ENCODE data around the gene UEVLD.
"Not testable (repeated sequence)": the region's sequence is repeated elsewhere in the genome, so short reads cannot be mapped to it uniquely, and the experiment has no call there.

Gene UEVLD

DNA sequence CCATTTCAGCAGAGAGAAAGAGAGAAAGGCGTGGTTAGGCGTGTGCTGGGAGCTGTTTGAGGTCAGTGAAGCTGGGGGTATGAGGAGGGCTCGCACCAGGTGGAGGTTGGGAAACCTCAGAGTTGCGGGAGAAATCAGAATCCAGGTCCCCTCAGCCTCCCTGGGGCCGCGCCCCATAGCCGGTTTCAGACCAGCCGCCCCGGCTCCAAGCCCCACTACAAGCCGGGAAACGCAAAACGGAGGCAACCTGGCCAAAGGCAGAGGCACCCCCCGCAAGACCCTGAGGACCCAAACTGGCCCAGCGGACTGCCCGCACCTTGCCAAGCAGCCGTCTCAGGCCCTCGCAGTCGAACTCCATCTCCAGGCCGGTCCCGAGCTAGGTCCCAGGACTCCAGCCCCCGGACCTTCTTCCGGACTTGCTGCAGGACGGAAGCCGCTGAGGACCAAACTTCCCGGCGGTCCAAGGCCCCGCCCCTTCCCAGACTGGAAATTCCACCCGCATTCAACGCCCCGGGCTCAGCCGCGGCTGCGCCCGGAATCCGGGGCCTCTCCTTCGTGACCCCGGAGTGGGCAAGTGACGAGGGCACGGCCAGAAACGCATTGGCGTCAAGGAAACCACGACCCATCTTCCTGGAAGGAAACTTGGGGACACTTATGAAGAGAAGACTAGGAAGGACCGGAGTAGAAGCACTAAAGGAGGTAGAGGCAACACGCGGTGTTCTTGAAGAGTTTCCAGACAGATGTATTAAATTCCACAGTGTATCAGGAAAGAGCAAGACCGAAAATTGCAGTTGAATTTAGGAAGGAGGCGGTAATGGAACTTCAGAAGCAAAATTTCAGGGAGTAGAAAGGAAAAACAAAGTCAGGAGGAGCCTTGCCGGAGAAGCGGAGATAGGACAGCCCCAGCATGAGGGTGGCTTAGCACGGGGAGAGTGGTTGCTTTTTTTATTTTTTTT, at the start of gene UEVLD:
TSS of gene UEVLD (minus strand) at position 438 of the 956 bp plus-strand sequence. CDS start at position 358, 80 bp downstream.
- peak; percentile 96 for DNase-seq (ENCODE audit: low read depth, low spot score)

DNA sequence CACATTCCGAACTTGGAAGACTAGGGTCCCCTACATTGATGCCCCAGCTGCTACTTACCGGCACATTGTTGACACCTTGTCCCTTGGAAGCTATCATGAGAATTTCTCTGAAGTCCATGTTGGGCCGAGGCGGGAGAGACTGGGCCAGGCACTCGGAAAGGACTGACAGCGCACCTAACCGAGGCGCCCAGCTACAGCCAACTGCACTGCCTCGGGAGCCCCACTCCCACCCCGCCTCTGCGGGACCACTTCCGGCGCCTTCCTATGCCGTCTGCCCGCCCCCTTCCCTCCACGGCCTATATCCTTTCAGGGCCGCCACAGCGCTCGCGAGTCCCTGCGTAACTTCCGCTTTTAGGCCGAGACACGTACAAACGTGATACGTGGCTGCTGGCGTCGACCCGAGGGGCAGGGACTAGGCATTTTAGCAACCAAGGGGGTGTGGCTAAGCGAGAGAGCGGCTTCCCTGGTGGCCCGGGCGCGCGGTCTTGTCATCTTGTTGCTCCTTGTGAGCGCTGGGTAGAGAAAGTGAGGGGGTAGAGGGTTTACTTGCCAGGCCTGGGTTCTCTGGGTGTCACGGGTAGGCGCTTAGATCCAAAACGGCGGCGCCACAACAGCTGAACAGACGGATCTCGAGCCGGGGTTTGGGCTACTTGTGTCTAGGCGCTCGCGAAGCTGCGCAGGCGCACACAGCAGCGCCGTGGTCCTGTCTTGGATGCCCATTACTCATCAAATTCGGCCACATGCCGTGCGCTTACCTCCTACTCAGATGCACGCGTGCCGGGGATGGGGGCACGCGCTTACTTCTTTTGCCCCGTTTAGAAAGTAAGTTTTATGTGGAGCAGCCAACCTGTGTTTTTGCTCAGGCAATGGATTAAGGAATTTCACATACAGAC, 45.9 kb upstream of the UEVLD start, which contains the start of gene SPTY2D1:
TSS of gene SPTY2D1 (minus strand) at position 203 of the 893 bp plus-strand sequence. CDS start at position 118, 85 bp downstream.
- peak; percentile 100 for DNase-seq (ENCODE audit: low read depth, low spot score)

GRCh38 chr11:18633256-18634139, 45.0 kb upstream of the UEVLD start:
- peak; percentile 5 for DNase-seq (ENCODE audit: low read depth, low spot score)

GRCh38 chr11:18632841-18633240, 44.3 kb upstream of the UEVLD start:
- DNase-seq (ENCODE audit: low read depth, low spot score): no peak

GRCh38 chr11:18624161-18624560, 35.6 kb upstream of the UEVLD start:
- DNase-seq (ENCODE audit: low read depth, low spot score): no peak

- no peak for DNase-seq (ENCODE audit: low read depth, low spot score)
Observed at GRCh38 chr11:18623707-18624106, 35.2 kb upstream of the UEVLD start.

- peak; percentile 27 for DNase-seq (ENCODE audit: low read depth, low spot score)
Observed at GRCh38 chr11:18618342-18619025, 29.9 kb upstream of the UEVLD start.

GRCh38 chr11:18617688-18618341, 29.3 kb upstream of the UEVLD start:
- peak; percentile 71 for DNase-seq (ENCODE audit: low read depth, low spot score)

DNA sequence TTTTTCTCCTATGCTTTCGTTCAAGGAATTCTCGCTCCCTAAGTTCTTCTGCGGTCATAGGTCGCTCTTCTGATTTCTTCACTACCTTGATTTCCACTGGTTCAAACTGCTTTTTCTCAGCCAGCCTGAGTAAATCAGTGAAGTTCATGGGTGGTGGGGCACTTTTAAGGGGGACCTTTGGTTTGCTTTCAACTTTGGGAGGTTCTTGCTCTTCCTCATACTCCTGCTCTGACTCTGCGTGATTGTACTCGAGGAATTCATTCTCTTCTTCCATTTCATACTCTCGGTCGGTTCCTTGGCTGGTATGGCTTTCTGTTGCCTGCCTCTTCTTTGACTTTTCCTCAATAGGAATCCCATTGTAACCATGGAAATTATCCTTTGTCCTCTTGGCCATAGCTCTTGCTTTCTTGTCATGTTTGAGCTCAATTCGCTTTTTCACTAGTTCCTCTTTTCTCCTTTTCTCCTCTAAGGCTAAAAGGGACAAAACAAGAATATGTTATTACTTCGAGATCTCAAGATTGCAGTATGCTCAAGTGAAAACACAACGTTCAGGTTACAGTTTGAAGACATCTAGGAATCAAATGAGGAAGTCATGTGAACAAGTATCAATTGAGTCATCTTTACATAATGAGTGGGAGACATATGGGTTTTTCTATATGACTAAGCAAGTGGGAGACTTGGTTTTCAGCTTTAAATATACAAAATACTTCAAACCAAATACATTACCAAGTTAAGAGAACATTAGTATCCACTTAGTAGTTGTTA, 27.3 kb upstream of the UEVLD start:
- DNase-seq (ENCODE audit: low read depth, low spot score): no peak

- no peak for DNase-seq (ENCODE audit: low read depth, low spot score)
Observed at GRCh38 chr11:18614667-18615066, 26.1 kb upstream of the UEVLD start.

DNA sequence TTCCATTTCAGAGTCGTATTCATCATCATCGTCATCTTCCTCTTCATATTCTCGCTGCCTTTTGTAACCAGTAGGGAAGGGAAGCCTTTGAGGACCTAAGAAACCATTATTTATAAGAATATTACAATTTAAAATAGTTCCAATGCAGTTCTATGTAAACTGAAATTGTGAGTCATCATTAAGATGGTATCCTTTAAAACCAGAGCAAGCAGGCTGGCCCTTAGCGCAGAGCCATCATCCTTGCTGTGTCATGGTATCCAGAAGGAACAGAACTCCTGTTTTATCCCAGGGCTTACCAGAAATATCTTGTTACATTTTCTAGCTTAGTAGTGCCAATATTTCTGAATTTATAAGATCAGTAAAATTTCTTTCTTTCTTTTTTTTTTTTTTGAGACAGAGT, 23.9 kb upstream of the UEVLD start:
- no peak for DNase-seq (ENCODE audit: low read depth, low spot score)

- DNase-seq (ENCODE audit: low read depth, low spot score): no peak
Observed at GRCh38 chr11:18611196-18611595, 22.7 kb upstream of the UEVLD start.

DNA sequence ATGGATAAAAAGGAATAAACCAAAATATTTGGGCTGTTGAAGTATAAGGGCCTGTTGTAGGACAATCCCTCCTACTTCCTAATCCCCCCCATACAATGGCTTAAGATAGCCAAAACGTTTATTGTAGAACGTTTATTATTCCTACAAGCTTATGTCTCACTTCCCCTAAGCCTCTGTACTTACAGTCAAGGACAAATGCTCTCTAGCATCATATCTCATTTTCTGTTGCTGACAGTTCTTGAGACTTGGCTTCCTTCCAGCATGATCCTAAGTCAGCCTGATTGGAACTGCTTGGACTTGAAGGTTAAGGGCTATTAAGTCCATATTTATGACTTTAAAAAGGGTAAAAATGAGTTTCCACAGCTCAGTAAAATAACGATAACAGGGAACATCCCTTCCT, 19.8 kb upstream of the UEVLD start:
- DNase-seq (ENCODE audit: low read depth, low spot score): no peak

GRCh38 chr11:18600915-18601569, 12.5 kb upstream of the UEVLD start:
- no peak for DNase-seq (ENCODE audit: low read depth, low spot score)

DNA sequence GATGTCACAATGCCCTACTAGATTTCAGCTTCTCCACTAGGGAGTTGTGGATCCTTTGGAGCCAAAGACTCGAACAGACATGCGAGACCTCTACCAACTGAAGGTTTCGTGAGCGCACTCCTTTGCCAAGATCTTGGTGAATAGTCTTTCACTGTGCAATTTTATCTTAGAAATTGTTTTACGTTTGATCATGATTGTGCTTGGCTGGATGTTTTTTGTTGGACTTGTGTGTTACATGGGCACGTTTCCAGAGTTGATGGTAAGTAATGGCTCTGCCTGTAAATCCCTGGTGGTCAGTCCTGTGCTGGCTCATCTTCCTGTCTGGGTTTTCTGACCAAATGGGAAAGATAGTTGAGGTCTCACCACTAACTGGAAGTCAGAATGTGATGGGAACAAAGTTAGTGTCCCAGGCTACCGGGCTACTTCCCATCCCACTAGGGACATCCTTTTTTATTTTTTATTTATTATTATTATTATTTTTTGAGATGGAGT, 11.3 kb upstream of the UEVLD start, which contains the start of gene MISFA:
TSS of gene MISFA (plus strand) at position 51 of the 492 bp plus-strand sequence. CDS start at position 191, 140 bp downstream.
- DNase-seq (ENCODE audit: low read depth, low spot score): no peak

DNA sequence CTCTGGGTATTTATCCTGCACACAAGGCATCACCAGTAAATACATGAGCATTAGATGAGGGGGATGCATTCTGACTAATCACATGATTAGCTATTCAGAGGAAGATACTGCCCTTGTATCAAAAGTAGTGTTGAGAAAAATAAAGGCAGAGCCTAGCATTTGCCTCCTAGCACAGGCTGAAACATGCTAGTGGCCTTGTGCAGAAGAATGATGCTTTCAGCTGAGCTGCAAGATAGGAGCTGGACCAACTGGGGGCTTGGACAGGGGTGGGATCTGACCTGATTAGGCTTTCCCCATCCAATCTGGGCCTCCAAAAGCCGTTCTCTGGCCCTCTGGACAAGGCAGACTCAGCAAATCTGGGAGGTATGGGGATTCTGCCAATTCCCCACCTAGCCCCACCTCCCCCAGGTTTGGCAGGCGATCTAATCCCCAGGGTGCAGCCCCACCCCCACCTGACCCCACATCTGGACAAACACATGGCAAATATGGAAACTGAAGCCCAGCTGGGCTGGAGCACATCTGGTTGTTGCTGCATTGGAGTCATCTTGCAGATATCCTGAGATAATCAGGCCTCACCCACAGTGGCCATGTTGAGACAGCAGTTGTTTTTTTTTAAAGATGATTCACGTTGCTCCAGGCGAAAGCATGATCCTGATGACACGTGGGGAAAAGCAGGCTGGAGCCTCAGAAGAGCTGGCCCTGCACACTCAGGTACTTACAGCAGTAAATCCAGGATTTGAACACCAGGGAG, 6.6 kb upstream of the UEVLD start:
- peak; percentile 10 for DNase-seq (ENCODE audit: low read depth, low spot score)

- not testable (repeated sequence) for DNase-seq (ENCODE audit: low read depth, low spot score)
Observed at GRCh38 chr11:18594088-18594487, 5.6 kb upstream of the UEVLD start.

DNA sequence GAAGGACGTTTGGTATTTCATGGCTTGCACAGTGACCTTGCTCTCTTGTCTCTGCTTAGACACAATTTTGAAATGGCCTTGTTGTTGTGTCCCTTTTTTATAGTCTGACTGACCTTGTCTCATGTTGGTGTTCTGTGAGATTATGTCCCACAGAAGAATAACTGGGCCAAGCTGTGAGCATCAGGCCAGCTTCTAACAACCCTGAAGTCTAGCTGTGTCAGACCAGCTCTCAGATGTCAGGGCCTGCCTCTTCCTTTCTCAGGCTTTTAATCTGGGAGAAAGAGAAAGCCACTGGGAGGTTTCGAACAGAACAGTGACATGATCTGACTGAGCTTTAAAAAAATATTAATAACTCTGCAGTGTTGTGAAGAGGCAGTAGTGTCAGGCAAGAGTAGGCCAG, 2.0 kb upstream of the UEVLD start:
- no peak for DNase-seq (ENCODE audit: low read depth, low spot score)
